ENCODE measurements around the gene SETBP1.
A peak's percentile ranks its signal among the peaks of the same experiment; 100 is the strongest.

SETBP1 gene

GRCh38 chr18:44882163-44882868 lies 201.6 kb downstream of the SETBP1 start:
- Histone ChIP-seq H3K9me3 (no peaks in the 10 kb centered on the region), H3K4me3 (no peak overlapping the region), H3K9ac (no peak overlapping the region), H3K36me3 (no peaks in the 10 kb centered on the region), H3K27me3 (no peaks in the 10 kb centered on the region), H3K4me1 (no peaks in the 10 kb centered on the region), H3K4me2 (no peak overlapping the region), H3K27ac (no peak overlapping the region), H4K20me1 (no peaks in the 10 kb centered on the region)
- TF ChIP-seq Cebpa-rat (IDR thresholded peaks at IDR 0.05) = no peak

GRCh38 chr18:44883671-44884070 lies 203.0 kb downstream of the SETBP1 start:
- Histone ChIP-seq H3K27ac (no peak overlapping the region), H3K27me3 (no peaks in the 10 kb centered on the region), H3K9ac (no peak overlapping the region), H3K4me1 (peaks cover 1% of the 10 kb centered on the region; the same call in 1 of the 2 replicates), H3K36me3 (no peaks in the 10 kb centered on the region), H3K4me3 (no peak overlapping the region), H3K4me2 (no peak overlapping the region), H3K9me3 (no peaks in the 10 kb centered on the region), H4K20me1 (no peaks in the 10 kb centered on the region)
- TF ChIP-seq Cebpa-rat (IDR thresholded peaks at IDR 0.05) = no peak

DNA sequence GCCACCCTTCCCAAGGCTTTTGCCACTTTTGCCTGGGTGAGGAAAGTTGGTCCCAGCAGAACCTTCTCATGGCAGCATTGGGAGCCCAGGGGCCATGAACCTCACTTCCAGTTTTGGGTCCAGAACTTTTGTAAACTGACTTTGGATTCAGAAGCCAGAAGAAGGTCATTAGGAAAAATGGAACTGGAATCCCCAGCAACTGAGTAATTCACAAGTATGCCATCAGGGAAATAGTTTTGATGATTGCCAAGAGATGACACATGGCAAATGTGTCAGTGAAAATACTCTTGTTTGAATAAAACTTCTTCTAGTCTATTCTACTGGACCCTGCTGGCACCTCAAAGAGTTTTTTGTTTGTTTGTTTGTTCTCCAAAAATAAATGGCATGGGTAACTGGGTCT lies 203.7 kb downstream of the SETBP1 start:
- H3K4me2 ChIP-seq = no peak overlapping the region
- H3K4me1 ChIP-seq = peaks cover 9% of the 10 kb centered on the region; the same call in 1 of the 2 replicates
- H3K27me3 ChIP-seq = no peaks in the 10 kb centered on the region
- H3K9ac ChIP-seq = no peak overlapping the region
- H3K9me3 ChIP-seq = no peaks in the 10 kb centered on the region
- H3K27ac ChIP-seq = no peak overlapping the region
- TF ChIP-seq Cebpa-rat (IDR thresholded peaks at IDR 0.05) = no peak
- no peaks in the 10 kb centered on the region for H4K20me1 ChIP-seq
- no peak overlapping the region for H3K4me3 ChIP-seq
- no peaks in the 10 kb centered on the region for H3K36me3 ChIP-seq

DNA sequence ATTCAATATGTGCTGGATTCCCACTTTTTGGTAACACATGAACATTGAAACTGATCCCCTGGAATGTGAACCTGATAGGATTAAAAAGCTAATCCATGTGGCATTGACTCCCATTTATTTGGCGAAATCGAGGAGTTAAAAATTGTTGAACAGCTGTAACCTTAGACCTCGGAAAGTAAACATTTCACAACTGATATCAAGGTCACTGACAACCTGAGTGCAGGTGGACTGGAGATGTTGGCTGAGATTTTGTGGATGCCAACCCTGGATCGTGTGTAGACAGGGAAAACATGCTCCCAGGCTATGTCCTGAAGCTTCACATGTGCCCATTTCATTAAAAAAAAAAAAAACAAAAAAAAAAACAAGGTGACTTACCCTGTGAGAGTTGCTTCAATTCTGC lies 204.8 kb downstream of the SETBP1 start:
- Histone ChIP-seq H3K4me1 (peaks cover 10% of the 10 kb centered on the region; the same call in 1 of the 2 replicates), H3K27ac (no peak overlapping the region), H3K27me3 (no peaks in the 10 kb centered on the region), H4K20me1 (no peaks in the 10 kb centered on the region), H3K4me3 (no peak overlapping the region), H3K4me2 (no peak overlapping the region), H3K9me3 (no peaks in the 10 kb centered on the region), H3K9ac (no peak overlapping the region), H3K36me3 (no peaks in the 10 kb centered on the region)
- no peak for TF ChIP-seq Cebpa-rat (IDR thresholded peaks at IDR 0.05)

DNA sequence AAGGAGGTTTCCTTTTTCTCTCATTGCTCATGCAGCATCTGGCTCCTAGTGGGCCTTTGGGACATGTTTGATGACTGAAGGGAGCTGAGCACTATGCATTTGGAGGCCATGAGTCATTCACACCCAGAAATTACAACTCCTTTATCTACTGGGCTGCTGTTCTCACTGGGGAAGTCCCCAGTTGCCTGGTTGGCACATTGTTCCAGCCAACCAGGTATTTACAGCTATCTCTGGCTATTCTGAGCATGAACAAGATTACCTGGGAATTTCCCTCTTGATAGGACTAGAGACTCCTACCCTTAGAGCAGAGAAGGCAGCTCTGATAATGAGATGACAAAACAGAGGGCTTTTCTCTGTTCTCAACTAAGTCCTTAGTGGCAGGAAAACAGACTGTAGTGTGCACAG lies 206.5 kb downstream of the SETBP1 start:
- no peak overlapping the region for H3K4me2 ChIP-seq
- H4K20me1 ChIP-seq = no peaks in the 10 kb centered on the region
- H3K4me1 ChIP-seq = peaks cover 10% of the 10 kb centered on the region; the same call in 1 of the 2 replicates
- no peak overlapping the region for H3K27ac ChIP-seq
- H3K36me3 ChIP-seq = peaks cover 8% of the 10 kb centered on the region; the same call in 1 of the 2 replicates
- no peaks in the 10 kb centered on the region for H3K27me3 ChIP-seq
- TF ChIP-seq Cebpa-rat (IDR thresholded peaks at IDR 0.05) = no peak
- H3K9me3 ChIP-seq = peaks cover 16% of the 10 kb centered on the region
- no peak overlapping the region for H3K9ac ChIP-seq
- H3K4me3 ChIP-seq = no peak overlapping the region

GRCh38 chr18:44889111-44889510 lies 208.4 kb downstream of the SETBP1 start:
- Histone ChIP-seq H3K4me3 (no peak overlapping the region), H3K36me3 (peaks cover 8% of the 10 kb centered on the region; the same call in 1 of the 2 replicates), H3K4me1 (peaks cover 10% of the 10 kb centered on the region; the same call in 1 of the 2 replicates), H4K20me1 (no peaks in the 10 kb centered on the region), H3K27ac (no peak overlapping the region), H3K9ac (no peak overlapping the region), H3K4me2 (0 out of 2 replicates have a peak overlapping the region, but pooled peaks have one; percentile 3), H3K27me3 (no peaks in the 10 kb centered on the region), H3K9me3 (peaks cover 18% of the 10 kb centered on the region)
- no peak for TF ChIP-seq Cebpa-rat (IDR thresholded peaks at IDR 0.05)

DNA sequence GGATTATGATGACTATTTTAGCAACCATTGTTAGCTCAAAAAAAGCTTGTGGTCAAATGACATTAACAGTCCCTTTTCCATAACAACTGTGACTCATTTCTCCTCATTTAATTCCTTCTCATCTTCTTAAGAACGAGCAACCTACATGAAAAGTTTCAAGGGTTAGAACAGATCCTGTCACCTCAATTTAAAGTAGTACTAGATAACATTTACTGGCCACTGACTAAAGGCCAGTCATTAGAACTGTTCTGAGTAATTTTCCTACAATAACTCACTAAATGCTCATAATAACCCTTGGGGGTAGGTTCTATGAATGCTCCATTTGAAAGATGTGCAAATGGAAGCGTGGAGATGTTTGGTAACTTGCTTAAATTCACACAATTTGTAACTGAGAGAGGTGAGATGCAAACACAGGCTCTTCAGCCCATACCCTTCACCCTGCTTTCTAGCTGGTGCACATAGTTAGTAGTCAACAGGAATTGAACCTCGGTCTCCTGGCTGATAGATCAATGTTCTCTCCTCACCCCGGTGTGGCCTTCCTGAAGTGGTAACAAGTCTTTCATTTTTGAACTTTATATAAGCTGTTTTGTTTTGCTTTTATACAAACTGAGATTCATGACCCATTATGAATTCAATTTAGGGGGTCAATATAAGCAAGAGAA lies 212.5 kb downstream of the SETBP1 start:
- Histone ChIP-seq H3K27me3 (no peaks in the 10 kb centered on the region), H3K9ac (no peak overlapping the region), H3K4me1 (peaks cover 14% of the 10 kb centered on the region; the same call in 1 of the 2 replicates), H4K20me1 (no peaks in the 10 kb centered on the region), H3K9me3 (peaks cover 18% of the 10 kb centered on the region), H3K27ac (no peak overlapping the region), H3K36me3 (peaks cover 8% of the 10 kb centered on the region; the same call in 1 of the 2 replicates), H3K4me3 (no peak overlapping the region), H3K4me2 (no peak overlapping the region)
- no peak for TF ChIP-seq Cebpa-rat (IDR thresholded peaks at IDR 0.05)

- H3K27me3 ChIP-seq = no peaks in the 10 kb centered on the region
- no peak overlapping the region for H3K27ac ChIP-seq
- H3K9me3 ChIP-seq = peaks cover 18% of the 10 kb centered on the region
Observed at GRCh38 chr18:44893966-44894365, 213.3 kb downstream of the SETBP1 start.

GRCh38 chr18:44895176-44895798 lies 214.6 kb downstream of the SETBP1 start:
- no peak overlapping the region for H3K4me2 ChIP-seq
- no peak overlapping the region for H3K27ac ChIP-seq
- peaks cover 8% of the 10 kb centered on the region; the same call in 1 of the 2 replicates for H3K36me3 ChIP-seq
- peaks cover 6% of the 10 kb centered on the region for H3K4me1 ChIP-seq
- no peak overlapping the region for H3K9ac ChIP-seq
- no peaks in the 10 kb centered on the region for H4K20me1 ChIP-seq
- peaks cover 18% of the 10 kb centered on the region for H3K9me3 ChIP-seq
- no peaks in the 10 kb centered on the region for H3K27me3 ChIP-seq
- no peak overlapping the region for H3K4me3 ChIP-seq
- TF ChIP-seq Cebpa-rat (IDR thresholded peaks at IDR 0.05) = no peak

More at GRCh38 chr18:44893966-44894365, 213.3 kb downstream of the SETBP1 start:
- Histone ChIP-seq H3K4me2 (no peak overlapping the region), H3K36me3 (peaks cover 8% of the 10 kb centered on the region; the same call in 1 of the 2 replicates), H4K20me1 (no peaks in the 10 kb centered on the region), H3K9ac (no peak overlapping the region), H3K4me1 (peaks cover 10% of the 10 kb centered on the region; the same call in 1 of the 2 replicates), H3K4me3 (no peak overlapping the region)
- TF ChIP-seq Cebpa-rat (IDR thresholded peaks at IDR 0.05) = no peak

DNA sequence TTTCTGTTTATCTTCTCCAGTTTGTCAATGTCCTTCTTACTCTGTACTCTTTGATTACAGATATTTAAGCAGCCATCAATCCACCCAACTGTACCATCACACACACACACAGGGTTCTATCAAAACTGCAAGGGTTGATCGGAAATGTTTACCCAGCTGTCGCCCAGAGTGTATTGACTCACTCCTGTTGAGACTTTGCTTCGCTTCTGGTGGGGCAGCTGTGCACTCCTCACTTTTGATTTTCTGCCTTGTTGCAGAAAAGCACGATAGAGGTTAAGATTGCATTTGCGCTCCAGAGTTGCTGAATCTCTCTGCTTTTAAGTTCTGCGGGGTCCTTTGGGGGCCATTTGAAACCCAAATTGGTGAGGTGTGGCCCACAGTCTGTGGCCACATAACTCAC lies 216.2 kb downstream of the SETBP1 start:
- Histone ChIP-seq H4K20me1 (no peaks in the 10 kb centered on the region), H3K9me3 (peaks cover 6% of the 10 kb centered on the region; the same call in 1 of the 2 replicates), H3K27ac (no peak overlapping the region), H3K4me1 (peaks cover 15% of the 10 kb centered on the region), H3K36me3 (no peaks in the 10 kb centered on the region), H3K27me3 (no peaks in the 10 kb centered on the region), H3K9ac (no peak overlapping the region), H3K4me2 (no peak overlapping the region), H3K4me3 (no peak overlapping the region)
- TF ChIP-seq Cebpa-rat (IDR thresholded peaks at IDR 0.05) = no peak
